ENCODE data around the gene PDAP1. TPM values are rescaled to one million over a fixed set of nuclear protein-coding genes. Genes with fewer than 3 reads are reported as not detected.

Gene PDAP1
- polyA plus RNA-seq, 1 donor (not counting 4 experiments of a cell fraction or from before 2014, with no cell fraction given): 99.1 TPM

- peaks cover 46% of the 10 kb centered on the region for H3K79me2 ChIP-seq (ENCODE audit: control insufficient read depth, insufficient read depth, low read length)
- no peak overlapping the region for H3K4me3 ChIP-seq (ENCODE audit: control insufficient read depth in 2 of 3, extremely low read depth in 1 of 3, insufficient read depth in 2 of 3, low read depth in 1 of 3, low read length in 3 of 3)
- FAIRE-seq (no peak), DNase-seq (ENCODE audit: low read depth, low spot score) (no peak)
- H3K27me3 ChIP-seq (ENCODE audit: control insufficient read depth, extremely low read depth, insufficient read depth, low read length): no peaks in the 10 kb centered on the region
- peaks cover under 1% of the 10 kb centered on the region for H3K9me1 ChIP-seq (ENCODE audit: control insufficient read depth, extremely low read depth, insufficient read depth, low read length)
- no peaks in the 10 kb centered on the region for H3K9me3 ChIP-seq (ENCODE audit: control insufficient read depth, low read depth, low read length)
- TF ChIP-seq EZH2 (IDR thresholded peaks at IDR 0.05; ENCODE audit: low read length) (no peak), CTCF (optimal IDR thresholded peaks at IDR 0.05 in 1 of 3, IDR thresholded peaks at IDR 0.05 in 1 of 3, conservative IDR thresholded peaks at IDR 0.05 in 1 of 3; ENCODE audit: extremely low read depth in 1 of 3, insufficient read depth in 2 of 3, low read length in 3 of 3) (no peak)
- dilution Hi-C loops (cut with MboI; ENCODE audit: extremely low pct_ligation_motif_present, low sequenced_read_pairs): no loop called here
- H2AFZ ChIP-seq (ENCODE audit: control insufficient read depth, low read length): no peak overlapping the region
- H3K4me2 ChIP-seq (ENCODE audit: control insufficient read depth, extremely low read depth, insufficient read depth, low read depth, low read length): no peak overlapping the region
- H3K4me1 ChIP-seq (ENCODE audit: control insufficient read depth, extremely low read depth, insufficient read depth, low read length): peaks cover 6% of the 10 kb centered on the region
- H4K20me1 ChIP-seq (ENCODE audit: control insufficient read depth, extremely low read depth, insufficient read depth, low read length): peaks cover 17% of the 10 kb centered on the region
- H3K9ac ChIP-seq (ENCODE audit: control insufficient read depth, extremely low read depth, insufficient read depth, low read length): no peak overlapping the region
- peaks cover 42 to 81% of the 10 kb centered on the region in 2 experiments for H3K36me3 ChIP-seq (ENCODE audit: control insufficient read depth in 2 of 2, extremely low read depth in 1 of 2, insufficient read depth in 2 of 2, low read length in 2 of 2)
- no peak overlapping the region for H3K27ac ChIP-seq (ENCODE audit: control insufficient read depth, insufficient read depth, low read length)
These were observed 47.5 kb upstream of the PDAP1 start for GRCh38 chr7:99455874-99456273.

GRCh38 chr7:99453105-99453504 lies 44.7 kb upstream of the PDAP1 start:
- Histone ChIP-seq H3K27ac (ENCODE audit: control insufficient read depth, insufficient read depth, low read length) (no peak overlapping the region), H3K9me3 (ENCODE audit: control insufficient read depth, low read depth, low read length) (no peaks in the 10 kb centered on the region), H3K27me3 (ENCODE audit: control insufficient read depth, extremely low read depth, insufficient read depth, low read length) (no peaks in the 10 kb centered on the region), H3K4me1 (ENCODE audit: control insufficient read depth, extremely low read depth, insufficient read depth, low read length) (no peaks in the 10 kb centered on the region), H3K9me1 (ENCODE audit: control insufficient read depth, extremely low read depth, insufficient read depth, low read length) (no peaks in the 10 kb centered on the region), H3K4me2 (ENCODE audit: control insufficient read depth, extremely low read depth, insufficient read depth, low read depth, low read length) (no peak overlapping the region), H3K36me3 (ENCODE audit: control insufficient read depth in 2 of 2, extremely low read depth in 1 of 2, insufficient read depth in 2 of 2, low read length in 2 of 2) (peaks cover 52 to 76% of the 10 kb centered on the region in 2 experiments), H4K20me1 (ENCODE audit: control insufficient read depth, extremely low read depth, insufficient read depth, low read length) (no peaks in the 10 kb centered on the region), H3K9ac (ENCODE audit: control insufficient read depth, extremely low read depth, insufficient read depth, low read length) (no peak overlapping the region), H2AFZ (ENCODE audit: control insufficient read depth, low read length) (no peak overlapping the region), H3K79me2 (ENCODE audit: control insufficient read depth, insufficient read depth, low read length) (peaks cover 19% of the 10 kb centered on the region), H3K4me3 (ENCODE audit: control insufficient read depth in 2 of 3, extremely low read depth in 1 of 3, insufficient read depth in 2 of 3, low read depth in 1 of 3, low read length in 3 of 3) (no peak overlapping the region)
- TF ChIP-seq CTCF (optimal IDR thresholded peaks at IDR 0.05 in 1 of 3, IDR thresholded peaks at IDR 0.05 in 1 of 3, conservative IDR thresholded peaks at IDR 0.05 in 1 of 3; ENCODE audit: extremely low read depth in 1 of 3, insufficient read depth in 2 of 3, low read length in 3 of 3): no peak
- no peak for TF ChIP-seq EZH2 (IDR thresholded peaks at IDR 0.05; ENCODE audit: low read length)
- dilution Hi-C loops (cut with MboI; ENCODE audit: extremely low pct_ligation_motif_present, low sequenced_read_pairs): no loop called here
- DNase-seq (ENCODE audit: low read depth, low spot score) (no peak), FAIRE-seq (no peak)
